Activated CD4-positive, alpha-beta T cell treated with anti-CD3 and anti-CD28 coated beads, Interleukin-2, amount 10 ng/mL, durations not matched to agents 24 days and 14 days (primary cell): ENCODE data around the gene CYP26A1. TPM values are rescaled to one million over a fixed set of nuclear protein-coding genes. Genes with fewer than 3 reads are reported as not detected.

ENCODE experiments used
- DNase-seq: peaks from one replicate; pipeline ENCODE4 v3.0.0; 2022
- H3K27ac Mint-ChIP-seq: one replicate; pipeline ENCODE4 v1.8.0; 2022; ENCODE audit warnings: mild to moderate bottlenecking, mixed read lengths
- H3K27me3 Mint-ChIP-seq: one replicate; pipeline ENCODE4 v1.8.0; 2022; ENCODE audit warnings: mixed read lengths
- H3K36me3 Mint-ChIP-seq: one replicate; pipeline ENCODE4 v1.8.0; 2022; ENCODE audit warnings: low read depth, mild to moderate bottlenecking, mixed read lengths
- H3K4me1 Mint-ChIP-seq: one replicate; pipeline ENCODE4 v1.8.0; 2021; ENCODE audit warnings: mixed read lengths
- H3K4me3 Mint-ChIP-seq: one replicate; pipeline ENCODE4 v1.8.0; 2022; ENCODE audit warnings: mild to moderate bottlenecking, moderate library complexity, mixed read lengths
- H3K9me3 Mint-ChIP-seq: one replicate; pipeline ENCODE4 v1.8.0; 2021; ENCODE audit warnings: mixed read lengths
- intact Hi-C: fragments of 100-400 bp; cut with micrococcal nuclease; formaldehyde crosslinking; loops from one replicate; pipeline ENCODE4 v1.15.1; 2023
- total RNA-seq: library from RNA; stranded (reverse); gene quantifications from 2 replicates; pipeline ENCODE4 v1.2.3, GENCODE V29; 2022

CYP26A1 gene
- not detected in 2 replicates for total RNA-seq

GRCh38 chr10:93073539-93074146 lies at the start of gene CYP26A1:
TSS of gene CYP26A1 (plus strand) at chr10:93073893. CDS start at chr10:93073935, 42 bp downstream.
- Mint-ChIP-seq H3K27me3 (peaks cover 77% of the 10 kb centered on the region), H3K4me1 (peaks cover 24% of the 10 kb centered on the region), H3K4me3 (peak within 1 kb of the TSS; percentile 75), H3K27ac (peak within 1 kb of the TSS; percentile 37), H3K36me3 (no peaks in the 10 kb centered on the region), H3K9me3 (no peaks in the 10 kb centered on the region)
- intact Hi-C loops = loop anchor here (5.0 kb wide), 2 partner anchors 381 to 494 kb away; partner anchors contain the start of gene FFAR4
- no peak for DNase-seq

GRCh38 chr10:93026072-93026471 lies 47.6 kb upstream of the CYP26A1 start:
- no peak overlapping the region for H3K27ac Mint-ChIP-seq
- H3K27me3 Mint-ChIP-seq = no peaks in the 10 kb centered on the region
- H3K4me1 Mint-ChIP-seq = no peaks in the 10 kb centered on the region
- H3K4me3 Mint-ChIP-seq = no peak overlapping the region
- H3K36me3 Mint-ChIP-seq = no peaks in the 10 kb centered on the region
- intact Hi-C loops = no loop called here
- H3K9me3 Mint-ChIP-seq = no peaks in the 10 kb centered on the region
- DNase-seq = no peak

GRCh38 chr10:93027508-93027907 lies 46.2 kb upstream of the CYP26A1 start:
- no peaks in the 10 kb centered on the region for H3K27me3 Mint-ChIP-seq
- intact Hi-C loops = no loop called here
- H3K9me3 Mint-ChIP-seq = no peaks in the 10 kb centered on the region
- no peaks in the 10 kb centered on the region for H3K4me1 Mint-ChIP-seq
- no peaks in the 10 kb centered on the region for H3K36me3 Mint-ChIP-seq
- no peak overlapping the region for H3K4me3 Mint-ChIP-seq
- DNase-seq = no peak
- H3K27ac Mint-ChIP-seq = no peak overlapping the region

- intact Hi-C loops = no loop called here
- Mint-ChIP-seq H3K36me3 (no peaks in the 10 kb centered on the region), H3K27ac (no peak overlapping the region), H3K27me3 (no peaks in the 10 kb centered on the region), H3K9me3 (no peaks in the 10 kb centered on the region), H3K4me1 (no peaks in the 10 kb centered on the region), H3K4me3 (no peak overlapping the region)
- no peak for DNase-seq
These were observed 44.8 kb upstream of the CYP26A1 start for GRCh38 chr10:93028883-93029282.

- no peak overlapping the region for H3K27ac Mint-ChIP-seq
- no peak for DNase-seq
- H3K36me3 Mint-ChIP-seq = no peaks in the 10 kb centered on the region
- H3K27me3 Mint-ChIP-seq = no peaks in the 10 kb centered on the region
- H3K4me1 Mint-ChIP-seq = no peaks in the 10 kb centered on the region
- no peaks in the 10 kb centered on the region for H3K9me3 Mint-ChIP-seq
- intact Hi-C loops = no loop called here
- no peak overlapping the region for H3K4me3 Mint-ChIP-seq
These were observed 43.3 kb upstream of the CYP26A1 start for GRCh38 chr10:93030409-93030808.

- H3K27ac Mint-ChIP-seq = no peak overlapping the region
- no peak for DNase-seq
- no peaks in the 10 kb centered on the region for H3K4me1 Mint-ChIP-seq
- intact Hi-C loops = no loop called here
- H3K9me3 Mint-ChIP-seq = no peaks in the 10 kb centered on the region
- no peaks in the 10 kb centered on the region for H3K27me3 Mint-ChIP-seq
- no peak overlapping the region for H3K4me3 Mint-ChIP-seq
- no peaks in the 10 kb centered on the region for H3K36me3 Mint-ChIP-seq
These were observed 41.4 kb upstream of the CYP26A1 start for GRCh38 chr10:93032105-93032808.

GRCh38 chr10:93032809-93033137 lies 40.9 kb upstream of the CYP26A1 start:
- Mint-ChIP-seq H3K27ac (no peak overlapping the region), H3K4me3 (no peak overlapping the region), H3K36me3 (no peaks in the 10 kb centered on the region), H3K4me1 (no peaks in the 10 kb centered on the region), H3K9me3 (no peaks in the 10 kb centered on the region), H3K27me3 (no peaks in the 10 kb centered on the region)
- no peak for DNase-seq
- intact Hi-C loops = no loop called here

GRCh38 chr10:93034426-93034825 lies 39.3 kb upstream of the CYP26A1 start:
- no peak overlapping the region for H3K27ac Mint-ChIP-seq
- intact Hi-C loops = no loop called here
- no peak overlapping the region for H3K4me3 Mint-ChIP-seq
- no peaks in the 10 kb centered on the region for H3K36me3 Mint-ChIP-seq
- no peaks in the 10 kb centered on the region for H3K4me1 Mint-ChIP-seq
- no peaks in the 10 kb centered on the region for H3K27me3 Mint-ChIP-seq
- no peak for DNase-seq
- H3K9me3 Mint-ChIP-seq = no peaks in the 10 kb centered on the region

GRCh38 chr10:93039110-93039509 lies 34.6 kb upstream of the CYP26A1 start:
- Mint-ChIP-seq H3K9me3 (no peaks in the 10 kb centered on the region), H3K4me3 (no peak overlapping the region), H3K36me3 (no peaks in the 10 kb centered on the region), H3K27me3 (no peaks in the 10 kb centered on the region), H3K4me1 (no peaks in the 10 kb centered on the region), H3K27ac (no peak overlapping the region)
- DNase-seq = no peak
- intact Hi-C loops = loop anchor here (5.0 kb wide), 1 partner anchor 77 kb away; no protein-coding TSS in a partner anchor

- H3K27me3 Mint-ChIP-seq = no peaks in the 10 kb centered on the region
- no peak overlapping the region for H3K27ac Mint-ChIP-seq
- H3K4me1 Mint-ChIP-seq = no peaks in the 10 kb centered on the region
- H3K9me3 Mint-ChIP-seq = no peaks in the 10 kb centered on the region
- peak; percentile 60 for DNase-seq
- no peak overlapping the region for H3K4me3 Mint-ChIP-seq
- no peaks in the 10 kb centered on the region for H3K36me3 Mint-ChIP-seq
- intact Hi-C loops = loop anchor here (5.0 kb wide), 1 partner anchor 77 kb away; no protein-coding TSS in a partner anchor
These were observed 34.0 kb upstream of the CYP26A1 start for GRCh38 chr10:93039721-93040120.

GRCh38 chr10:93054486-93054885 lies 19.2 kb upstream of the CYP26A1 start:
- no peaks in the 10 kb centered on the region for H3K4me1 Mint-ChIP-seq
- H3K9me3 Mint-ChIP-seq = no peaks in the 10 kb centered on the region
- no peaks in the 10 kb centered on the region for H3K36me3 Mint-ChIP-seq
- DNase-seq = no peak
- H3K27me3 Mint-ChIP-seq = peaks cover 6% of the 10 kb centered on the region
- H3K27ac Mint-ChIP-seq = no peak overlapping the region
- intact Hi-C loops = no loop called here
- no peak overlapping the region for H3K4me3 Mint-ChIP-seq

- Mint-ChIP-seq H3K4me3 (no peak overlapping the region), H3K27ac (no peak overlapping the region), H3K9me3 (no peaks in the 10 kb centered on the region), H3K4me1 (peaks cover 4% of the 10 kb centered on the region), H3K27me3 (peaks cover 25% of the 10 kb centered on the region), H3K36me3 (peaks cover 2% of the 10 kb centered on the region)
- intact Hi-C loops = no loop called here
- no peak for DNase-seq
These were observed 15.6 kb upstream of the CYP26A1 start for GRCh38 chr10:93058139-93058538.

- intact Hi-C loops = loop anchor here (10.0 kb wide), 1 partner anchor 95 kb away; no protein-coding TSS in a partner anchor
- peaks cover 4% of the 10 kb centered on the region for H3K4me1 Mint-ChIP-seq
- peaks cover 43% of the 10 kb centered on the region for H3K27me3 Mint-ChIP-seq
- peak within 1 kb of the TSS; percentile 80 for H3K4me3 Mint-ChIP-seq
- no peak for DNase-seq
- H3K36me3 Mint-ChIP-seq = peaks cover 2% of the 10 kb centered on the region
- H3K27ac Mint-ChIP-seq = no peak within 1 kb of the TSS
- no peaks in the 10 kb centered on the region for H3K9me3 Mint-ChIP-seq
These were observed 13.5 kb upstream of the CYP26A1 start, which contains the start of gene CYP26C1 for GRCh38 chr10:93059975-93060886. TSS of gene CYP26C1 (plus strand) at chr10:93060798. CDS start at chr10:93061264, 466 bp downstream.
